GM18951 (cell line): ENCODE results near the gene STARD8.
"Not testable (repeated sequence)": the region's sequence is repeated elsewhere in the genome, so short reads cannot be mapped to it uniquely, and the experiment has no call there.

Experiments used
- POLR2A ChIP-seq: IDR thresholded peaks from 4 replicates; pipeline ENCODE4 v1.6.1; 2011; ENCODE audit warnings: mild to moderate bottlenecking; ENCODE audit not compliant: insufficient read length, insufficient read depth; ENCODE audit errors: extremely low read depth
- in situ Hi-C: fragments of 300-500 bp; cut with MboI; formaldehyde crosslinking; loops from one replicate; pipeline ENCODE4 v1.12.0; 2022; ENCODE audit warnings: low sequenced_read_pairs, mixed read lengths, inconsistent platforms; ENCODE audit not compliant: unreplicated experiment

STARD8 gene

DNA sequence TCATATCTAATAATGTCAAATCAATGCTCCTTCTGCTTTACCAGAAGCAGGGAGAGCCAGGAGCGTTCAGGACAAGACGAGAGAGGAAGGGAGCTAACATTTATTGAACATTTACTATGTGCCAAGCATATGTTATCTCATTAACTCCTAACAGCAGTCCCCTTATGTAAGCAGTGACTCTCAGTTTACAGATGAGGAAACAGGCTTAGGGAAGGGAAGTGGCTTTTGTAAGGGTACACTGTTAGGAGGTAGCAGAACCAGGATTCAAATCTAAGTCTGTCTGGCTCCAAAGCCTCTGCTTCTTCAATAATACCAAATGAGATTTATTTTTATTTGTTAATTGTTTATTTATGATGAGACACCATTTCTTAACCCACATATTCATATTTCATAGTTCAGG, 2.6 kb upstream of the STARD8 start:
- TF ChIP-seq POLR2A, result no peak
- in situ Hi-C loops, result no loop called here

DNA sequence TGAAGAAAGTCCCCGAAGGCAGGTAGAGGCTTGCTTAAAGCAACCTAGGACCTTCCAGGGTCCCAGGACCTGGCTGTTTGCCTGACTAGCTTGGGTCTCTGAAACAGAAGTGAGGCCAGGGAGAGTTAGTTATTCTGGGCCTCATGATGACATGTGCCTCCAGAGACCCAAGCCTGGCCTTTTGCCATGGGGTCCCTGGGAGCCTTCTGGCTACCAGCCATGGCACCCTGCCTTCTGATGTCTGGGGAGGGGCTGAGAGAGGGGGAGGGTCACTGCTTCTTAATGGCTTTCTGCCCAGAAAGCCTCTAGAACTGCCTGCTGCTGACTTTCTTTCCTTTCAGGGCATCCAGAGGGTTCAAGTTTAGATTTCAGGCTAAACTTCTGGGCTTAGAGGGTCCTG, 1.0 kb upstream of the STARD8 start:
- in situ Hi-C loops, result no loop called here
- TF ChIP-seq POLR2A, result no peak

DNA sequence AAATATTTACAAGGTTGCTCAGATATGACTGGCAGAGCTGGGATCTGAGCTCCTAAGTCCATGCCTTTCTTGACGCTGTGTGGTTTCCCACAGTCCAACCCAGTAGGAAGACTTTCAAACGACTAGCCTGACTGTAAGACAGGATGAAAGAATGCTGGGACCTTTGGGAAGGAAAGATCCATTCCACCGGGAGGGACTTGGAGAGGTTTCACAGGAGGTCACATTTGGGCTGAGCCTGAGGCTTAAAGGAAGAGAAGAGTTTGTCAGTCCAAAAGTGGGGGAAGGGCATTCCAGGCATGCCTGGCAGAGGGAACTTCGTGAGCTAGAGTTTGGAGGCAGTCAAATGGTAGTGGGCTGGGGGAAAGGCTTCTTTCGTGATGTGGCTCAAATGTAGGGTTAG, 1.5 kb downstream of the STARD8 start:
- no peak for TF ChIP-seq POLR2A
- in situ Hi-C loops, result no loop called here

DNA sequence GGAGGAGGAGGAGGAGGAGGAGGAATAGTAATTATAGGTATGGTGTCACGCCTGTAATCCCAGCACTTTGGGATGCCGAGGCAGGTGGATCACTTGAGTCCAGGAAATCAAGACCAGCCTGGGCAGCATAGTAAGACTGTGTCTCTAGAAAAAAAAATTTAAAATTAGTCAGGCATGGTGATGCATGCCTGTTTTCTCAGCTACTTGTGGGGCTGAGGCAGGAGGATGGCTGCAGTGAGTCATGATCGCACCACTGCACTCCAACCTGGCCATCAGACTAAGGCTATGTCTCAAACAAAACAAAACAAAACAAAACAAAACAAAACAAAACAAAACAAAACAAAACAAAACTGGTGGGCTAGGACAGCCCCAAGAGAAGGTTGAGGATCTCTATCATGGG, 3.0 kb downstream of the STARD8 start:
- in situ Hi-C loops, result no loop called here
- TF ChIP-seq POLR2A, result no peak

DNA sequence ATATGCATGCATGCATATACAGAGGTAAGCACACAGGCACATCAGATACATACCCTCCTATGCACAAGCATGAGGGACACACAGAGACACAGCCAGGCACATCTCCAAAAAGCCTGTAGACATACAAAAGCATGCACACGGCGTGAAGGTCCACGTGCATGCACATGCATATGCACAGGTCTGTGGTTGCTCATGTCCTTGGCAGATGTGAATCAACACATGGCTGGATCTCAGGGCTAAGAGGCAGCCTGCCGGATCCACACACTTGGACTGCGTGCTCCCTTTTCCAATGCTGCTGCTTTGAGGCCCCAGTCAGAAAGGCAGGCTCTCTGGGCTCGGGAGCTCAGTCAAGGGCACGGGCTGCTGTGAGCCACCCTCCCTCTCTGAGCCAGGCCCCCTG, 3.6 kb downstream of the STARD8 start:
- in situ Hi-C loops, result no loop called here
- no peak for TF ChIP-seq POLR2A

DNA sequence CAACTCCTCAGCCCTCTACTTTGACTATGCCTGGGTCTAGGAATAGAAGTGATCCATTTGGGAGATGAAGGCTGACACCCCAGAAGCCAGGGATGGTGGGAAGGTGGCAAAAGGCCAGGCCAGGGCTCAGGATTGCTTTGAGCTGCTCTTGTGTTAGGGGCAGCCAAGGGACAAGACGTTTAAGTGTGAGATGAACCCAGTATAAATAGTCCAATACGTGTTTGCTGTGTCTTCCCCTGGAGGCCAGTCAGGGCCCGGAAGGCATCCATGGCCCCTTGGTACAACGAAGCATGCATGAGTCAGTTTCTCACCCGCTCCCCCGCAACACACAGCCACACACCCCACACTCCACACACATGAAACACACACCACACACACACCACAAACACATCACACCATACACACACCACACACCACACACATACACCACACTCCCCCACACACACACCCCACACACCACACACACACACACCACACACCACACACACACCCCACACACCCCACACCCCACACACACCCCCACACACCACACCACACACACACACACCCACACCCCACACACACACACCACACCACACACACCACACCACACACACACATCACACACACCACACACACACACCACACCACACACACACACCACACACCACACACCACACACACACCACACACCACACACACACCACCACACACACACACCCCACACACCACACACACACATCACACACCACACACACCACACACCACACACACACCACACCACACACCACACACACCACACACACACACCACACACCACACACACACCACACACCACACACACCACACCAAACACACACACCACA, 5.1 kb downstream of the STARD8 start:
- in situ Hi-C loops, result no loop called here

DNA sequence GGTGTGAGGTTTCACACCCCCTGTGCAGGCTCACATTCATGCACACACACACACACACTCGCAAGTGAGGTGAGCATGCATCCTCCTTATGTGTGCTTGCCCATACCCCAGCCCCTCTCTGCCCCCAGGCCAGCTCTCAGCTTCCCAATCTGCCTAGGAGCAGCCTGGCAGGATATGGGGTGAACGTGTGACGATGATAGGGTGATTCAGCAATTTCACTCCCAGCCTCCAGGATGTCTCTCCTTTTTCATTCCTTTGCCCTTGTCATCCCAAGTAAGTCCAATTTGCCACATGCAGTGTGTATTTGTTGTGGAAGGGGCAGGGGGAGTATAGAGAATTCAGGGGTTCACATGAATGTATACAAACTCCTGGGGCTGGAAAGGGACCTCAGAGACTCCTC, 7.2 kb downstream of the STARD8 start:
- in situ Hi-C loops, result no loop called here
- TF ChIP-seq POLR2A, result no peak

More for the DNA sequence above, 5.1 kb downstream of the STARD8 start:
- no peak for TF ChIP-seq POLR2A

DNA sequence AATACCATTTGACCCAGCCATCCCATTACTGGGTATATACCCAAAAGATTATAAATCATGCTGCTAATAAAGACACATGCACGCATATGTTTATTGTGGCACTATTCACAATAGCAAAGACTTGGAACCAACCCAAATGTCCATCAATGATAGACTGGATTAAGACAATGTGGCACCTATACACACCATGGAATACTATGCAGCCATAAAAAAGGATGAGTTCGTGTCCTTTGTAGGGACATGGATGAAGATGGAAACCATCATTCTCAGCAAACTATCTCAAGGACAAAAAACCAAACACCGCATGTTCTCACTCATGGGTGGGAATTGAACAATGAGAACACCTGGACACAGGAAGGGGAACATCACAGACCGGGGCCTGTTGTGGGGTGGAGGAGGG, 9.0 kb downstream of the STARD8 start:
- in situ Hi-C loops, result not testable (repeated sequence)

DNA sequence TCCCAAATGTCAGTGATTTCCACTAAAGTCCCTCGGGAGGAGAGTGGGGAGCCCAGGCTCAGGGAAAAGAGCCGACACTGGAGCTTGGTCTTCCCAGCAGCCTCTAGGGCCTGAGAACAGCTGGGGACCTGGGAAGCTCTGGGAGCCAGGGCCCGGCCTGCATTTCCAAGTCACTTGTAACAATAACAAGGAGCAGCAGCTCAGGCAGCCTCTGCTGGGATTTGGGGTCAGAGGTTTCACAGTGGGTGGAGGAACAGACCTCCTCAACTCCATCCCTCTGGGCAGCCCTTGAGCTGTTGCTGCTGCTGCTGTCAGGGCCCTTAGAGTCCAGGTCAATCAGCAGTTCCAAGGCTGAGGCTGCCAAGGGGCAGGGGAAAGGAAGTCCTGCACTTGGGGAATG, 11.1 kb downstream of the STARD8 start:
- in situ Hi-C loops, result no loop called here
- TF ChIP-seq POLR2A, result no peak

DNA sequence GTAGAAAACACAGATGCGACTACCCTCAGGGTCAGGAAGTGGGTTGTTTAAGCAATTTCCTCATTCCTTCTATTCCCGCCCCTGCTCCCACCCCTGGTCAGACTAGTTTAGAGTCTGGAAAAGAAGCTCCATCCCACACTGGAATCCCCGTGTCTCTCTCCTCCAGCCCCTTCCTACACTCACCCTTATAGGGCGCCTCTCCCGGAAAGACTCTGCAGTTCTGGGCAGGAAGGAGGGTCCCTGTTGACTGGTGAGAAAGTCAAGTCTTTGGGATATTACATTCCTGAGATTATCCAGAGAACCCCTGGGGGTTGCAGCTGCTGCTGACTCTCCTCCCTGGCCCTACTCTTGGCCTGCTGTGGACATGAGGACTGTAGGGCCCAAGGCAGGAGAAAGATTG, 11.9 kb downstream of the STARD8 start:
- in situ Hi-C loops, result no loop called here
- no peak for TF ChIP-seq POLR2A

DNA sequence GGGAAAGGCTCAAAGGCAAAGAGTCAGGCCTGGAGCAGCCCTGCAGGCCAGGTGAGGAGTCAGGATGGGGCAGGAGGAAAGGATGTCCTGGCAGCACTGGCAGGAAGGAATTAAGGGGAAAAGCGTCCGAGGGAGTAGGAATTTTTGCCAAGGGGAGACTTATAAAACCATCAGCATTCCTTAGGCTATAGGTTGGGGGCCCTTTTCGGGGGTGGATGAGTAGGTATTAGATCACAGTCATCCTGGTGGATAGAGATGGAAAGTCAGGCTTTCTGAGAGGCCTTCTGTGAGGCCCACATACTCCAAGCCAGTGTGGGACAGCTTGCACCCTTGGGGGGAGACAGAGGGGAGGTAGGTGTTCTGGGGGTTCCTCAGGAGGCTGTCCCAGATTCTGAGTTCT, 12.3 kb downstream of the STARD8 start:
- TF ChIP-seq POLR2A, result no peak
- in situ Hi-C loops, result no loop called here

DNA sequence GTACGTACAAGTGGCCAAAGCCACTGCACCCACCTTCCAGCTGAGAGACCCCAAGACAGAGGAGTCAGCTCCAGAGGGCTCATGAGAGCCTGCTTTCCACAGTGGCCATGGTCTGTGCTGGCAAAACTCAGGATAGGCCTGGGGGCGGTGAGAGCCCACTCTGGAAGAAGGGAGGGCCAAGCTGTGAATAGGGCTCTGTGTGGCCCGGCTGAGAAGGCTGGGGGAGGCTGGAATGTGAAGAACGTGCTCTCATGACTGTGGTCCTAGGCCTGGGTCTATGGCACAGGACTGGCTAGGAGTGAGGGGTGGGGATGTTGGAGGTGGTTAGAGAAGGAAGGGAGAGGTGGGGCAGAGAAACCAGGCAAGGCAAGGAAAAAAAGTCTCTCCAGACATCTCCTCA, 13.3 kb downstream of the STARD8 start:
- no peak for TF ChIP-seq POLR2A
- in situ Hi-C loops, result no loop called here

DNA sequence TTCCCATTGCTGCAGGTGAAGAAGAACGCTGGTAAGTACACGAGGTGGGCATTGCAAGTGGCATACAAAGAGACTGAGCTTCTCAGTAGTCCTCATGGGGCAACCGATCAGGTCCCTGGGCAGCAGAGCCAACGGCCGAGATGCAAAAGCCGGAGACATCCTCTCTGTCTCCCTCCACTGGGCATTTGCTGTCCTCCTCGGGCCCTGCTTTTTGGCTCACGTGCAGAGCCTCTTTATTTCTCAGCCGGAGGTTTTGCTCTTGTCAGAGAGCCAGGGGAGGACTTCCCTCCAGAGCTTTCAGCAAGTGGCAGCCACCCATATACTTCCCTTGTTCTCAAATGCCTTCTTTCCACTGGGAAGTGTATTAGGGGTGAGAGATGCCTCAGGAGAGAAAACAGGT, 18.0 kb downstream of the STARD8 start:
- TF ChIP-seq POLR2A, result no peak
- in situ Hi-C loops, result no loop called here

DNA sequence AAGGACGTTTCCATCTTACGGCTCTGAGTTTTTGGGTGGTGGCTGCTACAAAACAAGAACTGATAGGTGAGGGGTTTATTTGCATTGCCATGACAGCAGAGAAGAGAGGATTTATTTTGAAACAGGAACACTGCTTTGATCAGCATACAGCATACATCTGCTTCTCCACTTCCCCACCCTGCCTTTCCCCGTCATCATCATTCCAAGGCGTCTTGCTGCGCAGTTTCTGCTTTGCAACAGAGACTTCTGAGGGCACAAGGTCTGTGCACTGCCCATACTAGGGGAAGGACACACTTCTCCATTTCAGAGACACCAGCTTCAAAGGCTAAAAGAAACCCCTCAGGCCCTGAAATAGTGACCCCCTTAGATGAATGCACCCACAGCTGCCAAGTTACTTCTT, 19.1 kb downstream of the STARD8 start:
- TF ChIP-seq POLR2A, result no peak
- in situ Hi-C loops, result no loop called here

DNA sequence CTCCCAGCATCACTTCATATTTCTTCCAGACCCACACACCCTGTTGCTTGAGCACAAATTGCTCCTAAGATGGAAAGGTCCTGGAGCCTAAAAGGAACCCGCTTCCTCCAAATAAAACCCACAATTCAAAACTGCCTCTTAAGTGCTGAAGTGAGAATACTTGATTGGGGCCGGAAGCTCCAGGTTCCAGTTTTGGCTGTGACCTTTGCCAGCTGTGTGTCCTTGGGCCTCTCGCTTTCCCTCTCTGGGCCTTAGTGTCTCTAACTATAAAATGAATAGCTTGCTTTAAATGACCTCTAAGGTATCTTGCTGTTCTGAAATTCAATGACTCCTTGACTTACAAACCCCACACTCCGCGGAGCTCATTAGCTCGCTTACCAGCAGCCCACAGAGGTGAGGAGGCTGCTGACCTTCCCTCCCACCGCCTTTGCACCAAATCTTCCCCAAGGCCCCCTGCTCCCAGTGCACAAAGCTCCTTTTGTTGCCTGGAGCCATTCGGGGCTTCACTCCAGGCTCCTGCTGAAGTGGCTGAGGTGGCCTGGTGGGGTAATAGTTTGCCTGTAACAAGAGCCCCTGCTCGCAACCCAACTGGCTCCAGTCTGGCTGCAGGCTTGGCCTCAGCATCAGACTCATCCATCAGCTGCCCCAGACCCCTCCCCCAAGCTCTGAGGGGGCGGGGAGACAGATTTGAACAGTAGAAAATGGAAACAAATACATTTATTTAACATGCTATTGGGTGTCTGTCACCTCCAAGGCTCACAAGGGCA, 21.8 kb downstream of the STARD8 start:
- in situ Hi-C loops, result no loop called here
- TF ChIP-seq POLR2A, result no peak

DNA sequence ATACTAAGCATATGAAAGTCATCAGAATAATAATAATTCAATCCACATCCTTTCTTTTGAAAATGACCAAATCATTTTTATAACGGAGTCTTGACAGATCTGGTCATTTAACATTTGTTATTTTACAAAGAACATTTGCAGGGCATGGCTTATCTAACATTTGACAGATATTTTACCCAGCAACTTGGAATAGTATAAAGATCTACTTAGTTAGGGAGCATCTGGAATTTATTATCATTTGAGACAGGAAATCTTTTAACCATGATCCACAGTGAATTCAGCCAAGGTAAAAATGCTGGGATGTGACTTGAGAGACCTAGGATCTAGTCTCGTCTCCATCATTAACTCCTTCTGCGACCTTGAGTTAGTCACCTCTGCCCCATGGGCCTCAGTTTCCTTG, 22.4 kb downstream of the STARD8 start:
- TF ChIP-seq POLR2A, result no peak
- in situ Hi-C loops, result no loop called here
